ENCODE measurements around the gene P2RY8.
A peak's percentile ranks its signal among the peaks of the same experiment; 100 is the strongest.
"Not testable (repeated sequence)": the region's sequence is repeated elsewhere in the genome, so short reads cannot be mapped to it uniquely, and the experiment has no call there.

Gene P2RY8

GRCh38 chrX:1491851-1492349 is 45.1 kb downstream of the P2RY8 start:
- DNase-seq (ENCODE audit: extremely low spot score): peak; percentile 89
- TF ChIP-seq, protein P1, sequence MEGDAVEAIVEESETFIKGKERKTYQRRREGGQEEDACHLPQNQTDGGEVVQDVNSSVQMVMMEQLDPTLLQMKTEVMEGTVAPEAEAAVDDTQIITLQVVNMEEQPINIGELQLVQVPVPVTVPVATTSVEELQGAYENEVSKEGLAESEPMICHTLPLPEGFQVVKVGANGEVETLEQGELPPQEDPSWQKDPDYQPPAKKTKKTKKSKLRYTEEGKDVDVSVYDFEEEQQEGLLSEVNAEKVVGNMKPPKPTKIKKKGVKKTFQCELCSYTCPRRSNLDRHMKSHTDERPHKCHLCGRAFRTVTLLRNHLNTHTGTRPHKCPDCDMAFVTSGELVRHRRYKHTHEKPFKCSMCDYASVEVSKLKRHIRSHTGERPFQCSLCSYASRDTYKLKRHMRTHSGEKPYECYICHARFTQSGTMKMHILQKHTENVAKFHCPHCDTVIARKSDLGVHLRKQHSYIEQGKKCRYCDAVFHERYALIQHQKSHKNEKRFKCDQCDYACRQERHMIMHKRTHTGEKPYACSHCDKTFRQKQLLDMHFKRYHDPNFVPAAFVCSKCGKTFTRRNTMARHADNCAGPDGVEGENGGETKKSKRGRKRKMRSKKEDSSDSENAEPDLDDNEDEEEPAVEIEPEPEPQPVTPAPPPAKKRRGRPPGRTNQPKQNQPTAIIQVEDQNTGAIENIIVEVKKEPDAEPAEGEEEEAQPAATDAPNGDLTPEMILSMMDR (IDR thresholded peaks at IDR 0.05; ENCODE audit: control extremely low read depth, extremely low read depth, low read depth, missing control alignments): no peak
- CTCF ChIA-PET: no interaction called here
- POLR2A ChIA-PET: no interaction called here

GRCh38 chrX:1491248-1491647 is 45.7 kb downstream of the P2RY8 start:
- CTCF ChIA-PET; DNase-seq (ENCODE audit: extremely low spot score); POLR2A ChIA-PET: not testable (repeated sequence)

DNA sequence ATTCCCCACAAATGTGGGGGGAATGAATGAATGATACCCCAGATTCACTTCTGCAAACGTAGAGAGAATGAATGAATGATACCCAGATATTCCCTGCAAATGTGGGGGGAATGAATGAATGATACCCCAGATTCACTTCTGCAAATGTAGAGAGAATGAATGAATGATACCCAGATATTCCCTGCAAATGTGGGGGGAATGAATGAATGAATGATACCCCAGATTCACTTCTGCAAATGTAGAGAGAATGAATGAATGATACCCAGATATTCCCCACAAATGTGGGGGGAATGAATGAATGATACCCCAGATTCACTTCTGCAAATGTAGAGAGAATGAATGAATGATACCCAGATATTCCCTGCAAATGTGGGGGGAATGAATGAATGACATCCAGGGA is 46.3 kb downstream of the P2RY8 start:
- POLR2A ChIA-PET, CTCF ChIA-PET: not testable (repeated sequence)

GRCh38 chrX:1489354-1489753 is 47.6 kb downstream of the P2RY8 start:
- CTCF ChIA-PET; POLR2A ChIA-PET; DNase-seq (ENCODE audit: extremely low spot score): not testable (repeated sequence)

More for the DNA sequence above, 46.3 kb downstream of the P2RY8 start:
- DNase-seq (ENCODE audit: extremely low spot score): not testable (repeated sequence)

DNA sequence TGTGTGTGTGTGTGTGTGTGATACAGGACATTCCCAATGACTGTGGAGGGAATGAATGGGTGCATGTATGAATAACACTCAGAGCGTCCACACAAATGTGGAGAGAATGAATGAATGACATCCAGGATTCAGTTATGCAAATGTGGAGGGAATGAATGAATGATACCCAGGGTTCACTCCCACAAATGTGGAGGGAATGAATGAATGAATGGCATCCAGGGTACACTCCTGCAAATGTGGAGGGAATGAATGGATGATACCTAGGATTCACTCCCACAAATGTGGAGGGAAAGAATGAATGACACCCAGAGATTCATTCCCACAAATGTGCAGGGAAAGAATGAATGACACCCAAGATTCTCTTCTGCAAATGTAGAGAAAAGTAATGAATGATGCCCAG is 48.2 kb downstream of the P2RY8 start:
- POLR2A ChIA-PET: no interaction called here
- CTCF ChIA-PET: no interaction called here

GRCh38 chrX:1488141-1488540 is 48.8 kb downstream of the P2RY8 start:
- POLR2A ChIA-PET: no interaction called here
- TF ChIP-seq, protein P1 (IDR thresholded peaks at IDR 0.05; ENCODE audit: control extremely low read depth, extremely low read depth, low read depth, missing control alignments): no peak
- DNase-seq (ENCODE audit: extremely low spot score): no peak
- CTCF ChIA-PET: no interaction called here

More for the DNA sequence above, 48.2 kb downstream of the P2RY8 start:
- TF ChIP-seq, protein P1 (IDR thresholded peaks at IDR 0.05; ENCODE audit: control extremely low read depth, extremely low read depth, low read depth, missing control alignments): no peak
- DNase-seq (ENCODE audit: extremely low spot score): no peak

GRCh38 chrX:1487401-1487800 is 49.6 kb downstream of the P2RY8 start:
- ChIA-PET POLR2A (no interaction called here), CTCF (no interaction called here)
- no peak for DNase-seq (ENCODE audit: extremely low spot score)
- TF ChIP-seq, protein P1 (IDR thresholded peaks at IDR 0.05; ENCODE audit: control extremely low read depth, extremely low read depth, low read depth, missing control alignments): no peak

DNA sequence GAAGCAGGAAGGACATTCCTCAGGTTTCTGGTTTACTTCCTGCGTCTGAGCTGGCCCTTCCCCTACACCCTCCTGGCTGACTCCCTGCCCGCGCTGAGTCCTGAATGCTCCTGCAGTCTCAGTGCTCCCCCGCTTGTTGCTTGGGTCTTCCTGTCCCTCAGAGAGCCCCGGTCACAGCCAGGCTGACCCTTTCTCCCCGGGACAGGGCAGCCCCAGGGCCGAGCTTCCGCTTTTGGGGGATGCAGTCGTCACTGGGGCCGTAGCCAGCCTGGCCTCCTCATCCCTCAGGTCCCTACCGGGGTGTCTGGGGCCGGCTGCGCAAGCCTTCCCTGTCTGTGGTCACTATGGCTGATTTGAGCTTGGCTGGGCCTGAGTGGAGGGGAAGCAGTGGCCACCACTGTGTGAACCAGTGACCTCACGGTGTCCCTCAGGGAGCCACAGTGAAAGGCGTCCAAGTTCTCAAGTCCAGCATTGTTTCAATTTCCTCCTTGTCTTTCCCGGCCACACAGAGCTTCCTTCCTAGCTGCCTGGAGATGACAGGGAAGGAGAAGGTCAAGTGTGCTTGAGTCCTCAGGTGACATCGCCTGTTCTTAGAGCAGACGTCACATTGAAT is 50.1 kb downstream of the P2RY8 start:
- ChIA-PET POLR2A (no interaction called here), CTCF (no interaction called here)
- no peak for DNase-seq (ENCODE audit: extremely low spot score)
- TF ChIP-seq, protein P1 (IDR thresholded peaks at IDR 0.05; ENCODE audit: control extremely low read depth, extremely low read depth, low read depth, missing control alignments): no peak

All from GM10248 (cell line).